ENCODE data around the gene USP34.

- TF ChIP-seq POLR2AphosphoS5 (IDR thresholded peaks at IDR 0.05; ENCODE audit: borderline replicate concordance, low read depth, low read length): no peak
- TF ChIP-seq EZH2 (IDR thresholded peaks at IDR 0.05): no peak
Observed at GRCh38 chr2:61456746-61457420, 14.0 kb downstream of the USP34 start.
